ENCODE results near the gene RIN3. TPM values are rescaled to one million over a fixed set of nuclear protein-coding genes. Genes with fewer than 3 reads are reported as not detected.

The RIN3 gene
- total and polyA plus RNA-seq, 2 of the 4 experiments (the other 2 are of a cell fraction), result 2.5 to 11.1 TPM

GRCh38 chr14:92524602-92525185, 11.1 kb downstream of the RIN3 start:
- H2AK9ac ChIP-seq (replicated peaks; ENCODE audit: low read depth, low read length, poor library complexity), result no peak overlapping the region
- CTCF ChIA-PET, result no interaction called here
- peaks cover 36 to 81% of the 10 kb centered on the region in 2 experiments for H3K79me1 ChIP-seq (ENCODE audit: low read depth in 1 of 2, low read length in 2 of 2)
- H4K20me1 ChIP-seq (ENCODE audit: insufficient read depth, low read length), result peaks cover 21% of the 10 kb centered on the region
- peaks cover 20% of the 10 kb centered on the region for H3K9me1 ChIP-seq (ENCODE audit: insufficient read depth, low read length)
- no peak overlapping the region for H4K5ac ChIP-seq (ENCODE audit: low read depth, low read length)
- DNase-seq, result no peak
- no CpG with 5 or more reads among the region's 10 CpGs for WGBS, 2 experiments (ENCODE audit: extremely low coverage in 2 of 2, insufficient read length in 1 of 2)
- no peak overlapping the region for H3K18ac ChIP-seq (ENCODE audit: low read depth, low read length)
- H3K56ac ChIP-seq (ENCODE audit: extremely low read depth, insufficient read depth, low read length), result no peak overlapping the region
- H4K8ac ChIP-seq (ENCODE audit: low read depth in 2 of 2, low read length in 2 of 2), result no peak overlapping the region
- ATAC-seq (ENCODE audit: low read depth), result no peak
- no peaks in the 10 kb centered on the region for H3K36me3 ChIP-seq (ENCODE audit: control insufficient read depth, insufficient read depth, low read length)
- in situ Hi-C loops (cut with MboI; ENCODE audit: low sequenced_read_pairs), result no loop called here
- no peak overlapping the region for H3K4me3 ChIP-seq (ENCODE audit: insufficient read depth, low read depth, low read length)
- no peak overlapping the region for H3K4me2 ChIP-seq (ENCODE audit: low read depth, low read length)
- POLR2A ChIA-PET (ENCODE audit: unreplicated experiment), result no interaction called here
- no peak overlapping the region for H2BK5ac ChIP-seq (ENCODE audit: low read depth, low read length, poor library complexity, severe bottlenecking)
- no peak overlapping the region for H2BK15ac ChIP-seq (ENCODE audit: low read depth, low read length)
- H3K4ac ChIP-seq (ENCODE audit: low read depth, low read length), result peak overlapping the region; percentile 23; the same call in 1 of the 2 replicates
- no TSS peak for BruUV-seq (replicated peaks)
- intact Hi-C loops (cut with micrococcal nuclease), result no loop called here
- H4K91ac ChIP-seq (ENCODE audit: insufficient read depth, low read depth, low read length), result no peak overlapping the region; the same call in 1 of the 2 replicates
- H2AFZ ChIP-seq (replicated peaks; ENCODE audit: low read length, poor library complexity), result no peak overlapping the region
- H2BK20ac ChIP-seq (ENCODE audit: low read depth, low read length), result no peak overlapping the region
- H3K27me3 ChIP-seq (ENCODE audit: control insufficient read depth, insufficient read depth, low read length), result no peaks in the 10 kb centered on the region
- peaks cover 24% of the 10 kb centered on the region for H3K4me1 ChIP-seq (ENCODE audit: control insufficient read depth, insufficient read depth, low read length)
- no peak overlapping the region for H3K9ac ChIP-seq (ENCODE audit: low read depth, low read length)
- no peak overlapping the region for H3K23ac ChIP-seq (ENCODE audit: low read depth, low read length)
- no peak overlapping the region for H2BK120ac ChIP-seq (ENCODE audit: low read depth, low read length)
- no peak for TF ChIP-seq NFE2L2 (IDR thresholded peaks at IDR 0.05; ENCODE audit: low read depth, low read length)
- TF ChIP-seq RFX5 (IDR thresholded peaks at IDR 0.05; ENCODE audit: low read depth, low read length), result no peak
- no peak for TF ChIP-seq CHD1 (IDR thresholded peaks at IDR 0.05; ENCODE audit: low read depth, low read length)
- TF ChIP-seq MXI1 (IDR thresholded peaks at IDR 0.05; ENCODE audit: borderline replicate concordance, low read depth, low read length), result no peak
- TF ChIP-seq RAD21 (IDR thresholded peaks at IDR 0.05; ENCODE audit: low read length), result no peak
- no peak for TF ChIP-seq MAFK (IDR thresholded peaks at IDR 0.05; ENCODE audit: low read depth, low read length)
- TF ChIP-seq RCOR1 (IDR thresholded peaks at IDR 0.05; ENCODE audit: insufficient replicate concordance, low read length), result no peak
- TF ChIP-seq USF2 (IDR thresholded peaks at IDR 0.05; ENCODE audit: low read depth, low read length), result no peak
- no peak for TF ChIP-seq BHLHE40 (IDR thresholded peaks at IDR 0.05; ENCODE audit: low read depth, low read length)
- TF ChIP-seq ELK1 (IDR thresholded peaks at IDR 0.05; ENCODE audit: borderline replicate concordance, low read depth, low read length), result no peak
- TF ChIP-seq FOS (IDR thresholded peaks at IDR 0.05; ENCODE audit: low read depth, low read length), result no peak
- TF ChIP-seq MAZ (IDR thresholded peaks at IDR 0.05; ENCODE audit: borderline replicate concordance, low read depth, low read length), result no peak
- no peak for TF ChIP-seq CEBPB (IDR thresholded peaks at IDR 0.05; ENCODE audit: low read depth, low read length)
- TF ChIP-seq POLR2A (IDR thresholded peaks at IDR 0.05; ENCODE audit: low read depth, low read length), result no peak
- no peak for TF ChIP-seq SMC3 (IDR thresholded peaks at IDR 0.05; ENCODE audit: low read depth, low read length)
- TF ChIP-seq CTCF (conservative IDR thresholded peaks at IDR 0.05; ENCODE audit: low read depth, low read length), result no peak
- no peak overlapping the region for H3K27ac ChIP-seq (ENCODE audit: insufficient read depth, low read length)
- H3K14ac ChIP-seq (replicated peaks; ENCODE audit: low read depth, low read length), result no peak overlapping the region
- H2AK5ac ChIP-seq (ENCODE audit: low read depth, low read length), result 0 out of 2 replicates have a peak overlapping the region, but pooled peaks have one; percentile 26
- dilution Hi-C loops (cut with HindIII; ENCODE audit: low sequenced_read_pairs, unreplicated experiment), result no loop called here
- no peaks in the 10 kb centered on the region for H3K9me3 ChIP-seq (ENCODE audit: control insufficient read depth, insufficient read depth, low read length)
